Stimulated activated CD8-positive, alpha-beta memory T cell treated with anti-CD3 and anti-CD28 coated beads, Interleukin-12 subunit alpha, Interleukin-12 subunit beta, amount 100 ng/mL, for 1 hour (primary cell): ENCODE data around the gene FGF5.
"Not testable (repeated sequence)": the region's sequence is repeated elsewhere in the genome, so short reads cannot be mapped to it uniquely, and the experiment has no call there.

Experiments used
- DNase-seq: peaks from one replicate; pipeline ENCODE4 v3.0.0-alpha.2; 2020; ENCODE audit warnings: low read depth

The FGF5 gene

GRCh38 chr4:80254114-80254513 lies 12.3 kb upstream of the FGF5 start:
- DNase-seq = no peak

GRCh38 chr4:80255329-80256095 lies 11.0 kb upstream of the FGF5 start:
- DNase-seq = no peak

GRCh38 chr4:80257851-80258250 lies 8.6 kb upstream of the FGF5 start:
- DNase-seq = no peak

- no peak for DNase-seq
Measured at GRCh38 chr4:80259012-80259411, 7.5 kb upstream of the FGF5 start.

GRCh38 chr4:80259817-80260216 lies 6.6 kb upstream of the FGF5 start:
- no peak for DNase-seq

- DNase-seq = no peak
Measured at GRCh38 chr4:80261989-80262600, 4.4 kb upstream of the FGF5 start.

- no peak for DNase-seq
Measured at GRCh38 chr4:80263541-80264351, 2.7 kb upstream of the FGF5 start.

- no peak for DNase-seq
Measured at GRCh38 chr4:80264352-80264647, 2.2 kb upstream of the FGF5 start.

GRCh38 chr4:80264825-80265224 lies 1.6 kb upstream of the FGF5 start:
- DNase-seq = no peak

GRCh38 chr4:80265571-80266252 lies 752 bp upstream of the FGF5 start:
- DNase-seq = no peak

- no peak for DNase-seq
Measured at GRCh38 chr4:80266902-80267380, 477 bp downstream of the FGF5 start.

- no peak for DNase-seq
Measured at GRCh38 chr4:80268081-80268823, 1.8 kb downstream of the FGF5 start.

- no peak for DNase-seq
Measured at GRCh38 chr4:80268936-80269335, 2.5 kb downstream of the FGF5 start.

- no peak for DNase-seq
Measured at GRCh38 chr4:80270321-80270720, 3.9 kb downstream of the FGF5 start.

GRCh38 chr4:80270868-80271267 lies 4.4 kb downstream of the FGF5 start:
- no peak for DNase-seq

GRCh38 chr4:80271801-80272200 lies 5.3 kb downstream of the FGF5 start:
- no peak for DNase-seq

- no peak for DNase-seq
Measured at GRCh38 chr4:80276931-80277330, 10.5 kb downstream of the FGF5 start.

- DNase-seq = no peak
Measured at GRCh38 chr4:80279751-80280150, 13.3 kb downstream of the FGF5 start.

GRCh38 chr4:80286451-80286850 lies 20.0 kb downstream of the FGF5 start:
- DNase-seq = no peak

- not testable (repeated sequence) for DNase-seq
Measured at GRCh38 chr4:80290665-80291064, 24.2 kb downstream of the FGF5 start.

GRCh38 chr4:80294206-80294605 lies 27.7 kb downstream of the FGF5 start:
- DNase-seq = no peak

GRCh38 chr4:80295336-80295735 lies 28.9 kb downstream of the FGF5 start:
- no peak for DNase-seq
